Measurements from ENCODE around the gene HIBCH.
"Not testable (repeated sequence)": the region's sequence is repeated elsewhere in the genome, so short reads cannot be mapped to it uniquely, and the experiment has no call there.

HIBCH gene

GRCh38 chr2:190169221-190170072, 150.2 kb downstream of the HIBCH start:
- Histone ChIP-seq H3K4me3 (ENCODE audit: low read depth in 1 of 2, low read length in 2 of 2) (no peak overlapping the region), H3K27ac (ENCODE audit: low read length) (no peak overlapping the region)

GRCh38 chr2:190167702-190168101, 151.9 kb downstream of the HIBCH start:
- H3K4me3 ChIP-seq (ENCODE audit: low read depth in 1 of 2, low read length in 2 of 2), result no peak overlapping the region

More at GRCh38 chr2:190169221-190170072, 150.2 kb downstream of the HIBCH start:
- no peaks in the 10 kb centered on the region for H3K4me1 ChIP-seq (ENCODE audit: control insufficient read depth in 1 of 2, insufficient read depth in 2 of 2, low read length in 2 of 2)
- H3K9me3 ChIP-seq (ENCODE audit: control insufficient read depth in 1 of 2, low read length in 2 of 2), result no peaks in the 10 kb centered on the region
- no peaks in the 10 kb centered on the region for H3K36me3 ChIP-seq (ENCODE audit: control insufficient read depth in 1 of 2, insufficient read depth in 2 of 2, low read length in 2 of 2)
- no peaks in the 10 kb centered on the region for H3K27me3 ChIP-seq (ENCODE audit: low read depth, low read length)

GRCh38 chr2:190165491-190165890, 154.1 kb downstream of the HIBCH start:
- no peaks in the 10 kb centered on the region for H3K4me1 ChIP-seq (ENCODE audit: control insufficient read depth in 1 of 2, insufficient read depth in 2 of 2, low read length in 2 of 2)
- H3K36me3 ChIP-seq (ENCODE audit: control insufficient read depth in 1 of 2, insufficient read depth in 2 of 2, low read length in 2 of 2), result no peaks in the 10 kb centered on the region

More at GRCh38 chr2:190167702-190168101, 151.9 kb downstream of the HIBCH start:
- no peaks in the 10 kb centered on the region for H3K9me3 ChIP-seq (ENCODE audit: control insufficient read depth in 1 of 2, low read length in 2 of 2)
- no peaks in the 10 kb centered on the region for H3K4me1 ChIP-seq (ENCODE audit: control insufficient read depth in 1 of 2, insufficient read depth in 2 of 2, low read length in 2 of 2)
- no peak overlapping the region for H3K27ac ChIP-seq (ENCODE audit: low read length)
- H3K27me3 ChIP-seq (ENCODE audit: low read depth, low read length), result no peaks in the 10 kb centered on the region
- H3K36me3 ChIP-seq (ENCODE audit: control insufficient read depth in 1 of 2, insufficient read depth in 2 of 2, low read length in 2 of 2), result no peaks in the 10 kb centered on the region

GRCh38 chr2:190162851-190163250, 156.8 kb downstream of the HIBCH start:
- Histone ChIP-seq H3K36me3 (ENCODE audit: control insufficient read depth in 1 of 2, insufficient read depth in 2 of 2, low read length in 2 of 2) (no peaks in the 10 kb centered on the region), H3K4me1 (ENCODE audit: control insufficient read depth in 1 of 2, insufficient read depth in 2 of 2, low read length in 2 of 2) (peaks cover 0 to 13% of the 10 kb centered on the region in 2 donors), H3K27me3 (ENCODE audit: low read depth, low read length) (no peaks in the 10 kb centered on the region), H3K9me3 (ENCODE audit: control insufficient read depth in 1 of 2, low read length in 2 of 2) (no peaks in the 10 kb centered on the region), H3K4me3 (ENCODE audit: low read depth in 1 of 2, low read length in 2 of 2) (no peak overlapping the region), H3K27ac (ENCODE audit: low read length) (no peak overlapping the region)

More at GRCh38 chr2:190165491-190165890, 154.1 kb downstream of the HIBCH start:
- Histone ChIP-seq H3K27me3 (ENCODE audit: low read depth, low read length) (no peaks in the 10 kb centered on the region), H3K9me3 (ENCODE audit: control insufficient read depth in 1 of 2, low read length in 2 of 2) (no peaks in the 10 kb centered on the region), H3K4me3 (ENCODE audit: low read depth in 1 of 2, low read length in 2 of 2) (no peak overlapping the region), H3K27ac (ENCODE audit: low read length) (no peak overlapping the region)

- H3K27ac ChIP-seq (ENCODE audit: low read length), result no peak overlapping the region
These were observed 160.2 kb downstream of the HIBCH start for GRCh38 chr2:190159453-190159852.

GRCh38 chr2:190158798-190159434, 160.7 kb downstream of the HIBCH start:
- H3K36me3 ChIP-seq (ENCODE audit: control insufficient read depth in 1 of 2, insufficient read depth in 2 of 2, low read length in 2 of 2), result no peaks in the 10 kb centered on the region
- H3K4me3 ChIP-seq (ENCODE audit: low read depth in 1 of 2, low read length in 2 of 2), result no peak overlapping the region
- peaks cover 0 to 13% of the 10 kb centered on the region in 2 donors for H3K4me1 ChIP-seq (ENCODE audit: control insufficient read depth in 1 of 2, insufficient read depth in 2 of 2, low read length in 2 of 2)
- H3K27me3 ChIP-seq (ENCODE audit: low read depth, low read length), result no peaks in the 10 kb centered on the region
- no peaks in the 10 kb centered on the region for H3K9me3 ChIP-seq (ENCODE audit: control insufficient read depth in 1 of 2, low read length in 2 of 2)
- H3K27ac ChIP-seq (ENCODE audit: low read length), result no peak overlapping the region

More at GRCh38 chr2:190159453-190159852, 160.2 kb downstream of the HIBCH start:
- peaks cover 0 to 13% of the 10 kb centered on the region in 2 donors for H3K4me1 ChIP-seq (ENCODE audit: control insufficient read depth in 1 of 2, insufficient read depth in 2 of 2, low read length in 2 of 2)
- H3K27me3 ChIP-seq (ENCODE audit: low read depth, low read length), result no peaks in the 10 kb centered on the region
- no peaks in the 10 kb centered on the region for H3K36me3 ChIP-seq (ENCODE audit: control insufficient read depth in 1 of 2, insufficient read depth in 2 of 2, low read length in 2 of 2)
- no peak overlapping the region for H3K4me3 ChIP-seq (ENCODE audit: low read depth in 1 of 2, low read length in 2 of 2)
- no peaks in the 10 kb centered on the region for H3K9me3 ChIP-seq (ENCODE audit: control insufficient read depth in 1 of 2, low read length in 2 of 2)

- not testable (repeated sequence) for H3K9me3 ChIP-seq (ENCODE audit: control insufficient read depth in 1 of 2, low read length in 2 of 2); H3K4me3 ChIP-seq (ENCODE audit: low read depth in 1 of 2, low read length in 2 of 2); H3K36me3 ChIP-seq (ENCODE audit: control insufficient read depth in 1 of 2, insufficient read depth in 2 of 2, low read length in 2 of 2); H3K27me3 ChIP-seq (ENCODE audit: low read depth, low read length); H3K27ac ChIP-seq (ENCODE audit: low read length)
- peaks cover 0 to 13% of the 10 kb centered on the region in 2 donors for H3K4me1 ChIP-seq (ENCODE audit: control insufficient read depth in 1 of 2, insufficient read depth in 2 of 2, low read length in 2 of 2)
These were observed 161.8 kb downstream of the HIBCH start for GRCh38 chr2:190157613-190158528.

GRCh38 chr2:190156530-190157212, 163.0 kb downstream of the HIBCH start:
- Histone ChIP-seq H3K4me3 (ENCODE audit: low read depth in 1 of 2, low read length in 2 of 2) (no peak overlapping the region), H3K27me3 (ENCODE audit: low read depth, low read length) (no peaks in the 10 kb centered on the region), H3K9me3 (ENCODE audit: control insufficient read depth in 1 of 2, low read length in 2 of 2) (no peaks in the 10 kb centered on the region), H3K36me3 (ENCODE audit: control insufficient read depth in 1 of 2, insufficient read depth in 2 of 2, low read length in 2 of 2) (no peaks in the 10 kb centered on the region), H3K4me1 (ENCODE audit: control insufficient read depth in 1 of 2, insufficient read depth in 2 of 2, low read length in 2 of 2) (peaks cover 0 to 13% of the 10 kb centered on the region in 2 donors), H3K27ac (ENCODE audit: low read length) (no peak overlapping the region)

Data from muscle layer of duodenum (tissue), 2 donors.